Measurements from ENCODE around the gene CTNNB1. TPM values are rescaled to one million over a fixed set of nuclear protein-coding genes. Genes with fewer than 3 reads are reported as not detected.

The CTNNB1 gene
- total and polyA plus RNA-seq, 2 of the 13 experiments (the other 11 are each of a cell fraction or from before 2014, with no cell fraction given), result 398 to 489 TPM

- WGBS (ENCODE audit: low lambda C conversion rate), result 14% methylated on average over 3 of the region's 3 CpGs
- POLR2A ChIA-PET, result no interaction called here
Measured at GRCh38 chr3:41162541-41162940, 36.8 kb upstream of the CTNNB1 start.

GRCh38 chr3:41163006-41163405 is 36.3 kb upstream of the CTNNB1 start:
- no peak overlapping the region for H3K9ac ChIP-seq (ENCODE audit: insufficient read depth, low read depth, low read length)
- in situ Hi-C loops (cut with HindIII; ENCODE audit: extremely low pct_ligation_motif_present, low pct_unique_long_range_greater_than_20kb) (no loop called here), intact Hi-C loops (cut with micrococcal nuclease; ENCODE audit: unreplicated experiment) (no loop called here)
- WGBS (ENCODE audit: low lambda C conversion rate), result 0% methylated on average over 1 of the region's 1 CpG
- H3K4me3 ChIP-seq (replicated peaks in 1 of 3; ENCODE audit: insufficient read depth in 1 of 3, low read depth in 2 of 3, low read length in 3 of 3), result no peak overlapping the region
- no peak for DNase-seq (ENCODE audit: low spot score)
- no peak for FAIRE-seq
- ChIA-PET CTCF (ENCODE audit: low intra/inter-chr PET ratio, low total read pairs) (no interaction called here), POLR2A (no interaction called here)
- BruUV-seq (replicated peaks), result no TSS peak
- H3K4me1 ChIP-seq (ENCODE audit: insufficient read depth, low read length), result no peaks in the 10 kb centered on the region
- no peaks in the 10 kb centered on the region for H3K9me3 ChIP-seq (ENCODE audit: low read length)
- H3K79me2 ChIP-seq (ENCODE audit: insufficient read depth, low read length), result no peaks in the 10 kb centered on the region
- no peak overlapping the region for H3K27ac ChIP-seq (ENCODE audit: extremely low read length, insufficient read depth, low read length)
- no peak for ATAC-seq
- H3K27me3 ChIP-seq (ENCODE audit: control insufficient read depth in 1 of 2, insufficient read depth in 2 of 2, low read length in 2 of 2), result peaks cover 0 to 10% of the 10 kb centered on the region in 2 experiments; a peak in 2 of 5 replicates
- no peak overlapping the region for H2AFZ ChIP-seq (ENCODE audit: low read length)
- no peaks in the 10 kb centered on the region for H4K20me1 ChIP-seq (ENCODE audit: insufficient read depth, low read length)
- no peak overlapping the region for H3K4me2 ChIP-seq (ENCODE audit: low read depth, low read length)
- H3K36me3 ChIP-seq (replicated peaks in 1 of 2; ENCODE audit: control insufficient read depth in 1 of 2, insufficient read depth in 2 of 2, low read length in 2 of 2), result no peaks in the 10 kb centered on the region
- TF ChIP-seq BRD4 (CRISPR knock-in tag; IDR thresholded peaks at IDR 0.05) (no peak), ARNT2 (CRISPR knock-in tag; IDR thresholded peaks at IDR 0.05; ENCODE audit: low read depth) (no peak), ZNF331 (CRISPR knock-in tag; IDR thresholded peaks at IDR 0.05) (no peak), SETDB1 (CRISPR knock-in tag; IDR thresholded peaks at IDR 0.05; ENCODE audit: borderline replicate concordance) (no peak), KDM6A (CRISPR knock-in tag; IDR thresholded peaks at IDR 0.05; ENCODE audit: low read depth) (no peak), NFRKB (IDR thresholded peaks at IDR 0.05) (no peak), ZBTB43 (CRISPR knock-in tag; conservative IDR thresholded peaks at IDR 0.05) (no peak), ZNF790 (CRISPR knock-in tag; IDR thresholded peaks at IDR 0.05; ENCODE audit: borderline replicate concordance) (no peak), RFX3 (CRISPR knock-in tag; IDR thresholded peaks at IDR 0.05) (no peak), NFIC (IDR thresholded peaks at IDR 0.05; ENCODE audit: low read length) (no peak), NONO (IDR thresholded peaks at IDR 0.05) (no peak), NONO (CRISPR knock-in tag; conservative IDR thresholded peaks at IDR 0.05) (no peak), ZNF652 (CRISPR knock-in tag; IDR thresholded peaks at IDR 0.05; ENCODE audit: borderline replicate concordance, low read depth) (no peak)

More at GRCh38 chr3:41162541-41162940, 36.8 kb upstream of the CTNNB1 start:
- Histone ChIP-seq H3K27ac (ENCODE audit: extremely low read length, insufficient read depth, low read length) (no peak overlapping the region), H3K4me2 (ENCODE audit: low read depth, low read length) (no peak overlapping the region), H3K4me1 (ENCODE audit: insufficient read depth, low read length) (no peaks in the 10 kb centered on the region), H3K36me3 (replicated peaks in 1 of 2; ENCODE audit: control insufficient read depth in 1 of 2, insufficient read depth in 2 of 2, low read length in 2 of 2) (no peaks in the 10 kb centered on the region), H2AFZ (ENCODE audit: low read length) (no peak overlapping the region), H3K79me2 (ENCODE audit: insufficient read depth, low read length) (no peaks in the 10 kb centered on the region), H3K27me3 (ENCODE audit: control insufficient read depth in 1 of 2, insufficient read depth in 2 of 2, low read length in 2 of 2) (peaks cover 0 to 10% of the 10 kb centered on the region in 2 experiments; a peak in 2 of 5 replicates), H3K4me3 (replicated peaks in 1 of 3; ENCODE audit: insufficient read depth in 1 of 3, low read depth in 2 of 3, low read length in 3 of 3) (no peak overlapping the region), H3K9ac (ENCODE audit: insufficient read depth, low read depth, low read length) (no peak overlapping the region), H3K9me3 (ENCODE audit: low read length) (no peaks in the 10 kb centered on the region), H4K20me1 (ENCODE audit: insufficient read depth, low read length) (no peaks in the 10 kb centered on the region)
- in situ Hi-C loops (cut with HindIII; ENCODE audit: extremely low pct_ligation_motif_present, low pct_unique_long_range_greater_than_20kb) (no loop called here), intact Hi-C loops (cut with micrococcal nuclease; ENCODE audit: unreplicated experiment) (no loop called here)
- DNase-seq (ENCODE audit: low spot score) (no peak), ATAC-seq (no peak), FAIRE-seq (no peak)
- TF ChIP-seq ZBTB34 (CRISPR knock-in tag; IDR thresholded peaks at IDR 0.05), result no peak
- no peak for TF ChIP-seq IKZF1 (IDR thresholded peaks at IDR 0.05)
- 0 out of 2 replicates have a peak, but pooled peaks have one; percentile 17 for TF ChIP-seq CREB1 (IDR thresholded peaks at IDR 0.05)
- no peak for TF ChIP-seq CREB1 (CRISPR knock-in tag; IDR thresholded peaks at IDR 0.05)
- no peak for TF ChIP-seq ARNT2 (CRISPR knock-in tag; IDR thresholded peaks at IDR 0.05; ENCODE audit: low read depth)
- TF ChIP-seq ZNF616 (CRISPR knock-in tag; IDR thresholded peaks at IDR 0.05; ENCODE audit: low read depth), result no peak
- no peak for TF ChIP-seq ZMYM3 (CRISPR knock-in tag; IDR thresholded peaks at IDR 0.05)
- no peak for TF ChIP-seq PTBP1 (IDR thresholded peaks at IDR 0.05; ENCODE audit: low read depth, low read length, poor library complexity, severe bottlenecking)
- TF ChIP-seq HNF4A (CRISPR knock-in tag; IDR thresholded peaks at IDR 0.05), result no peak
- CTCF ChIA-PET (ENCODE audit: low intra/inter-chr PET ratio, low total read pairs), result no interaction called here
- no TSS peak for BruUV-seq (replicated peaks)

All from HepG2 (cell line).